Measurements from ENCODE around the gene HARS1. TPM values are rescaled to one million over a fixed set of nuclear protein-coding genes. Genes with fewer than 3 reads are reported as not detected.

HARS1 gene
- total RNA-seq, 6 donors from 2014 or later, result 40.7 to 57.6 (median 44.6) TPM

GRCh38 chr5:140635291-140636257 lies 55.6 kb downstream of the HARS1 start:
- TF ChIP-seq POLR2AphosphoS5 (IDR thresholded peaks at IDR 0.05) (no peak), CTCF (IDR thresholded peaks at IDR 0.05) (no peak)
- Histone ChIP-seq H3K4me1 (peaks cover 31 to 58% (median 36%) of the 10 kb centered on the region in 4 donors), H3K4me3 (no peak overlapping the region), H3K27me3 (no peaks in the 10 kb centered on the region), H3K36me3 (no peaks in the 10 kb centered on the region), H3K9me3 (no peaks in the 10 kb centered on the region), H3K27ac (peak overlapping the region in 2 of 4 donors; percentile 32 to 81)
- no peak for DNase-seq
- ATAC-seq (ENCODE audit: low FRiP score in 2 of 2), result no peak
- 91 to 92% methylated on average over 8 of the region's 8 CpGs for WGBS, 2 donors

DNA sequence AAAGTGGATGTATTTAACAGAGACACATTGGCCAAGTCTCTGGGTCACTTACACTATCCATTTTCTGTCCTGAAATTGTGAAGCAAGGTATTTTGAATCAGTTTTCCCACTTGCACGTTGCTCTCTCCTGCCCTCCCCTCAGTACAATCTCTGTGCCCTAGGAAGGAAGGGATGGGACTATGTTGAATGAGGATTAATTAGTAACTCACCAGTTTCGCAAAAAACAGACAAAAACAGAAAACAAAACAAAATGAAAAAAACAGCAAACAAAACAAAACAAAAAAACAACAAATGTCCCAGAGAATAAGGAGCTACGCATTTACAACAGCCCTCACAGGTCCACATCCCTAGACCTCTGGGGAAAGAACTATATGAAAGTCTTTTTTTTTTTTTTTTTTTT lies 57.1 kb downstream of the HARS1 start:
- H3K4me3 ChIP-seq, result no peak overlapping the region
- ATAC-seq (ENCODE audit: low FRiP score in 2 of 2), result no peak
- H3K4me1 ChIP-seq, result peaks cover 22 to 57% (median 36%) of the 10 kb centered on the region in 4 donors
- no peak for DNase-seq
- no peaks in the 10 kb centered on the region for H3K36me3 ChIP-seq
- H3K27ac ChIP-seq, result peak overlapping the region; percentile 81 to 90 (median 85)
- no peaks in the 10 kb centered on the region for H3K9me3 ChIP-seq
- WGBS, 2 donors, result 48 to 57% methylated on average over 3 of the region's 3 CpGs
- no peaks in the 10 kb centered on the region for H3K27me3 ChIP-seq
- TF ChIP-seq POLR2AphosphoS5 (IDR thresholded peaks at IDR 0.05) (no peak), EP300 (IDR thresholded peaks at IDR 0.05) (no peak), CTCF (IDR thresholded peaks at IDR 0.05) (no peak), POLR2A (IDR thresholded peaks at IDR 0.05) (no peak)

GRCh38 chr5:140633501-140633900 lies 57.7 kb downstream of the HARS1 start:
- ATAC-seq (ENCODE audit: low FRiP score in 2 of 2), result no peak
- 73 to 89% methylated on average over 2 of the region's 2 CpGs for WGBS, 2 donors
- H3K27ac ChIP-seq, result peak overlapping the region; percentile 81 to 90 (median 85)

GRCh38 chr5:140633021-140633471 lies 58.1 kb downstream of the HARS1 start, which contains the start of gene CD14:
TSS of gene CD14 (minus strand) at chr5:140633175. CDS start at chr5:140633071, 104 bp downstream.
- Histone ChIP-seq H3K27ac (peak within 1 kb of the TSS; percentile 81 to 90 (median 85)), H3K36me3 (no peaks in the 10 kb centered on the region), H3K27me3 (no peaks in the 10 kb centered on the region), H3K4me3 (peak within 1 kb of the TSS; percentile 20 to 60 (median 56)), H3K9me3 (no peaks in the 10 kb centered on the region), H3K4me1 (peaks cover 16 to 50% (median 28%) of the 10 kb centered on the region in 4 donors)
- WGBS, 2 donors, result 4 to 9% methylated on average over 16 of the region's 16 CpGs
- peak; percentile 66 to 81 for ATAC-seq (ENCODE audit: low FRiP score in 2 of 2)
- peak in 2 of 6 experiments; percentile 7 to 9 for TF ChIP-seq CTCF (IDR thresholded peaks at IDR 0.05)
- peak in 2 of 4 donors; percentile 68 to 78 for TF ChIP-seq EP300 (IDR thresholded peaks at IDR 0.05)
- peak in 2 of 4 donors; percentile 53 to 75 for TF ChIP-seq POLR2A (IDR thresholded peaks at IDR 0.05)
- peak; percentile 68 to 86 for TF ChIP-seq POLR2AphosphoS5 (IDR thresholded peaks at IDR 0.05)
- peak in 1 of 2 donors; percentile 82 for DNase-seq

More at GRCh38 chr5:140633501-140633900, 57.7 kb downstream of the HARS1 start:
- DNase-seq, result no peak
- H3K27me3 ChIP-seq, result no peaks in the 10 kb centered on the region
- H3K9me3 ChIP-seq, result no peaks in the 10 kb centered on the region
- peaks cover 19 to 52% (median 32%) of the 10 kb centered on the region in 4 donors for H3K4me1 ChIP-seq
- H3K4me3 ChIP-seq, result peak overlapping the region in 3 of 4 donors; percentile 55 to 60 (median 58)
- no peak for TF ChIP-seq CTCF (IDR thresholded peaks at IDR 0.05)
- TF ChIP-seq POLR2AphosphoS5 (IDR thresholded peaks at IDR 0.05), result no peak
- TF ChIP-seq EP300 (IDR thresholded peaks at IDR 0.05), result no peak
- no peak for TF ChIP-seq POLR2A (IDR thresholded peaks at IDR 0.05)
- no peaks in the 10 kb centered on the region for H3K36me3 ChIP-seq
